Mesenchymal stem cell (in vitro differentiated cells and primary cell): ENCODE data around the gene PTCD3.

Experiments
- DNase-seq: peaks from one replicate; pipeline ENCODE4 v3.0.0-alpha.2; 2013
- H2AFZ ChIP-seq: one replicate; pipeline ENCODE4 v1.6.1; 2013; ENCODE audit warnings: low read depth, mild to moderate bottlenecking, control low read depth, inconsistent platforms, low read length, moderate library complexity
- H2AK5ac ChIP-seq: 2 replicates; pipeline ENCODE4 v1.6.1; 2013; ENCODE audit warnings: low read length, moderate library complexity, mild to moderate bottlenecking, inconsistent platforms; ENCODE audit not compliant: severe bottlenecking
- H2BK120ac ChIP-seq: one replicate; pipeline ENCODE4 v1.6.1; 2013; ENCODE audit warnings: low read depth, mild to moderate bottlenecking, inconsistent platforms, low read length, moderate library complexity
- H2BK12ac ChIP-seq, 2 experiments: one replicate each; pipeline ENCODE4 v1.6.1; 2013; ENCODE audit warnings: inconsistent platforms in 2 of 2, low read length in 2 of 2, mild to moderate bottlenecking in 2 of 2, moderate library complexity in 2 of 2, control low read depth in 1 of 2
- H2BK15ac ChIP-seq: one replicate; pipeline ENCODE4 v1.6.1; 2013; ENCODE audit warnings: mild to moderate bottlenecking, low read depth, inconsistent platforms; ENCODE audit not compliant: poor library complexity, severe bottlenecking
- H2BK5ac ChIP-seq: 2 replicates; pipeline ENCODE4 v1.6.1; 2013; ENCODE audit warnings: low read depth, mild to moderate bottlenecking, low read length, control low read depth, inconsistent platforms; ENCODE audit not compliant: poor library complexity, severe bottlenecking
- H3K14ac ChIP-seq, 2 experiments: one replicate each; pipeline ENCODE4 v1.6.1; 2013; ENCODE audit warnings: inconsistent platforms in 2 of 2, low read length in 2 of 2, control low read depth in 1 of 2, mild to moderate bottlenecking in 1 of 2, moderate library complexity in 1 of 2
- H3K18ac ChIP-seq, 2 experiments: one replicate each; pipeline ENCODE4 v1.6.1; 2013; ENCODE audit warnings: inconsistent platforms in 2 of 2, low read length in 2 of 2, control low read depth in 1 of 2, low read depth in 1 of 2, mild to moderate bottlenecking in 1 of 2
- H3K23ac ChIP-seq, 2 experiments: one replicate each; pipeline ENCODE4 v1.6.1; 2013; ENCODE audit warnings: inconsistent platforms in 2 of 2, low read length in 2 of 2, mild to moderate bottlenecking in 2 of 2, moderate library complexity in 2 of 2, control low read depth in 1 of 2
- H3K27ac ChIP-seq: 2 replicates; pipeline ENCODE4 v1.5.1; 2013; ENCODE audit warnings: mild to moderate bottlenecking, moderate library complexity, low read length, control low read depth, inconsistent platforms; ENCODE audit not compliant: poor library complexity, severe bottlenecking
- H3K27me3 ChIP-seq, 2 experiments: 2 replicates each; pipeline versions ENCODE4 v1.6.1 to v1.7.0; 2013; ENCODE audit warnings: low read length in 2 of 2, mild to moderate bottlenecking in 2 of 2, moderate library complexity in 2 of 2, control low read depth in 1 of 2, inconsistent platforms in 1 of 2; ENCODE audit not compliant: control insufficient read depth in 1 of 2, insufficient read depth in 1 of 2
- H3K36me3 ChIP-seq, 2 experiments: 2 replicates each; pipeline versions ENCODE4 v1.6.1 to v1.7.0; 2013; ENCODE audit warnings: low read length in 2 of 2, control low read depth in 1 of 2, inconsistent platforms in 1 of 2, low read depth in 1 of 2, mild to moderate bottlenecking in 1 of 2; ENCODE audit not compliant: insufficient read depth in 2 of 2, control insufficient read depth in 1 of 2
- H3K4ac ChIP-seq, 2 experiments: one replicate each; pipeline ENCODE4 v1.6.1; 2013; ENCODE audit warnings: inconsistent platforms in 2 of 2, low read length in 2 of 2, mild to moderate bottlenecking in 2 of 2, moderate library complexity in 2 of 2, control low read depth in 1 of 2, low read depth in 1 of 2
- H3K4me1 ChIP-seq: 2 replicates; pipeline ENCODE4 v1.6.1; 2013; ENCODE audit warnings: low read depth, low read length, control low read depth; ENCODE audit not compliant: control insufficient read depth, insufficient read depth
- H3K4me2 ChIP-seq: 2 replicates; pipeline ENCODE4 v1.6.1; 2013; ENCODE audit warnings: low read length, mild to moderate bottlenecking, inconsistent platforms; ENCODE audit not compliant: poor library complexity, severe bottlenecking
- H3K4me3 ChIP-seq, 2 experiments: 2 replicates each; pipeline versions ENCODE4 v1.5.1 to v1.7.0; 2013; ENCODE audit warnings: low read length in 2 of 2, mild to moderate bottlenecking in 2 of 2, control low read depth in 1 of 2, low read depth in 1 of 2; ENCODE audit not compliant: insufficient read depth in 1 of 2
- H3K79me1 ChIP-seq: replicated peaks from 2 replicates; pipeline ENCODE4 v1.6.1; 2013; ENCODE audit warnings: mild to moderate bottlenecking, control low read depth, low read length, inconsistent platforms; ENCODE audit not compliant: poor library complexity, severe bottlenecking
- H3K9ac ChIP-seq: 2 replicates; pipeline ENCODE4 v1.7.0; 2013; ENCODE audit warnings: mild to moderate bottlenecking, low read length, moderate library complexity
- H3K9me3 ChIP-seq: 2 replicates; pipeline ENCODE4 v1.7.0; 2013; ENCODE audit warnings: mild to moderate bottlenecking, low read length; ENCODE audit not compliant: control insufficient read depth
- H4K8ac ChIP-seq: one replicate; pipeline ENCODE4 v1.6.1; 2013; ENCODE audit warnings: inconsistent platforms, mild to moderate bottlenecking, low read length, moderate library complexity
- H4K91ac ChIP-seq: one replicate; pipeline ENCODE4 v1.6.1; 2013; ENCODE audit warnings: mild to moderate bottlenecking, low read length, inconsistent platforms
- WGBS: methylation state at CpG from one replicate; pipeline ENCODE4 v1.1.7; 2013; ENCODE audit warnings: mixed read lengths; 5-methylcytosine and 5-hydroxymethylcytosine counted together

The PTCD3 gene

DNA sequence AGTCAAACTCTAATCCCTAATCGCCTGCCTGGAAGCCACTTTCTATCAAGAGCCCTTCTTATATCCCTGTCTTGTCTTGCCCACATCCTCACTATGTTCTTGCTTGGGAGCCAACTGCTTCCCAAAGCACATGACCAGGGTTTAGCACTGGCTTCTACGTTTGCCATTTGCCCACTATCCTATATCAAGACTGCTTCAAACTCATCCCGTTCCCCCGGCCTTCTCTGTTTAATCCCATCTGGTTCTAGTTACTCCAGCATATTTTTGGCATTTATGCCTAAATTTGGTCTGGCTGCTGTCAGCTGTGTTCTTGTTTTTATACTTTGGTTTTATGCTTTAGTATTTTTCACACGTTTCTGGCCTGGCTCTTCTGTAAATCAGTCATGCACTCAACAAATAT lies 40.5 kb upstream of the PTCD3 start:
- Histone ChIP-seq H2BK12ac (peak overlapping the region in 1 of 2 experiments; percentile 12), H3K4me1 (peaks cover 6% of the 10 kb centered on the region), H3K9ac (peak overlapping the region; percentile 39), H3K27me3 (no peaks in the 10 kb centered on the region), H3K79me1 (peaks cover 15% of the 10 kb centered on the region), H3K4me3 (peak overlapping the region in 1 of 2 experiments; percentile 12), H2BK15ac (no peak overlapping the region), H3K36me3 (peaks cover 36 to 63% of the 10 kb centered on the region in 2 experiments), H4K91ac (no peak overlapping the region), H3K9me3 (peaks cover 7% of the 10 kb centered on the region), H3K27ac (no peak overlapping the region), H3K23ac (no peak overlapping the region), H3K4me2 (no peak overlapping the region), H2BK5ac (no peak overlapping the region), H3K4ac (peak overlapping the region in 1 of 2 experiments; percentile 40), H3K18ac (no peak overlapping the region), H4K8ac (no peak overlapping the region), H3K14ac (no peak overlapping the region), H2AK5ac (peak overlapping the region; percentile 27), H2BK120ac (no peak overlapping the region), H2AFZ (no peak overlapping the region)
- WGBS, result 88% methylated on average over 5 of the region's 5 CpGs
- no peak for DNase-seq

DNA sequence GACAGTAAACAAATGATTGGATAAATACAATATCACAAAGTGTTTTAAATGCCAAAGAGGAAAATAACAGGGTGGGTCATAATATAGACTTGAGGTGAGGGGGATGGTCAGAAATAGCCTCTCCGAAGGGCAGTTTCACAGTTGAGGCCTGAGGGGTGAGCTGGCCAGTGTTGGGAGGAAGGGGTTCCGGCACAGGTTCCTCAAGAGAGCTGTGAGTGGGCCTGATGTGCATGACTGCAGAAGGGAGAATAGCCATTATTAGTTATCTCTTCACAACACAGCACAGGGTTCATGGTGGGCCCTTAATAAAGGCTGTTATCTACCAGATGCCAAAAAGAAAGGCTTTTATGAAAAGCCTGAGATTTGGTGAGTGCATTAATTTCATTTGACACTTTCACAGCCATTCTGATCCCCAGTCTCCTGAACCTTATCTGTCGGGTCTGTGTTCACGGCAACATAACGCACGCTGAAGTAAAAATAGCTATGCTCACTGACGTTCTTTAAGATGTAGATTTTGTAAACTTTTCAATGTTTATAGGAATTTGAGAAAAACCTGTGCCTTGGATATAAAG lies 39.9 kb upstream of the PTCD3 start:
- no peak overlapping the region for H3K23ac ChIP-seq
- WGBS, result 97% methylated on average over 6 of the region's 7 CpGs
- no peak overlapping the region for H2BK12ac ChIP-seq
- no peak overlapping the region for H3K27ac ChIP-seq
- no peak overlapping the region for H3K4me3 ChIP-seq
- no peaks in the 10 kb centered on the region for H3K27me3 ChIP-seq
- no peak overlapping the region for H2AFZ ChIP-seq
- H3K14ac ChIP-seq, result no peak overlapping the region
- H2BK5ac ChIP-seq, result no peak overlapping the region
- no peak overlapping the region for H3K4me2 ChIP-seq
- peak overlapping the region; percentile 39 for H3K9ac ChIP-seq
- peaks cover 5% of the 10 kb centered on the region for H3K4me1 ChIP-seq
- no peak overlapping the region for H2AK5ac ChIP-seq
- H3K18ac ChIP-seq, result no peak overlapping the region
- peak overlapping the region; percentile 12 for H2BK15ac ChIP-seq
- no peak overlapping the region for H2BK120ac ChIP-seq
- peaks cover 7% of the 10 kb centered on the region for H3K9me3 ChIP-seq
- H3K4ac ChIP-seq, result no peak overlapping the region
- no peak overlapping the region for H4K8ac ChIP-seq
- peaks cover 36 to 63% of the 10 kb centered on the region in 2 experiments for H3K36me3 ChIP-seq
- H3K79me1 ChIP-seq, result peaks cover 15% of the 10 kb centered on the region
- no peak overlapping the region for H4K91ac ChIP-seq
- no peak for DNase-seq

DNA sequence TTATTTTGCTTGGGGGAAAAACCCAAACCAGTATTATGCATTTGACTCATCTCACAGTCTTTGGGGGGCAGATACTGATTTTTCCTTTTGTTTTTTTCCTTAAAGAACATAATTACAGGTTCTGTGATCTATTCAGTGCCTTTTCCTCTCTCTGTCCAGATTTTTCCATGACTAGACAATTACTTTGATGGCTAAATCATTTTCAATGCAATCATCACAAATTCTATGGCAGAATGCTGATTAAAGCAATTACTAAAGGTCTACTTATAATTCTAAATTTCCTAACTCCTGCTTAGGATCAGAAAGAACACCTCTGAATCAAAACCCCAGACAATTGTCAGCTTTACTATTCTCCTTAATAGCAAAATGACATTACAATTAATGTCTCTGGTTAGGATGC lies 39.1 kb upstream of the PTCD3 start:
- Histone ChIP-seq H3K4me3 (no peak overlapping the region), H3K79me1 (peaks cover 15% of the 10 kb centered on the region), H3K23ac (no peak overlapping the region), H3K4me2 (no peak overlapping the region), H2BK5ac (no peak overlapping the region), H3K4me1 (peaks cover 3% of the 10 kb centered on the region), H4K91ac (no peak overlapping the region), H3K27me3 (no peaks in the 10 kb centered on the region), H3K9me3 (peaks cover 7% of the 10 kb centered on the region), H3K4ac (no peak overlapping the region), H3K27ac (no peak overlapping the region), H2BK120ac (no peak overlapping the region), H3K18ac (no peak overlapping the region), H4K8ac (no peak overlapping the region), H3K36me3 (peaks cover 36 to 62% of the 10 kb centered on the region in 2 experiments), H3K9ac (no peak overlapping the region), H2BK15ac (no peak overlapping the region), H3K14ac (no peak overlapping the region), H2AFZ (no peak overlapping the region), H2BK12ac (no peak overlapping the region), H2AK5ac (no peak overlapping the region)
- no peak for DNase-seq

DNA sequence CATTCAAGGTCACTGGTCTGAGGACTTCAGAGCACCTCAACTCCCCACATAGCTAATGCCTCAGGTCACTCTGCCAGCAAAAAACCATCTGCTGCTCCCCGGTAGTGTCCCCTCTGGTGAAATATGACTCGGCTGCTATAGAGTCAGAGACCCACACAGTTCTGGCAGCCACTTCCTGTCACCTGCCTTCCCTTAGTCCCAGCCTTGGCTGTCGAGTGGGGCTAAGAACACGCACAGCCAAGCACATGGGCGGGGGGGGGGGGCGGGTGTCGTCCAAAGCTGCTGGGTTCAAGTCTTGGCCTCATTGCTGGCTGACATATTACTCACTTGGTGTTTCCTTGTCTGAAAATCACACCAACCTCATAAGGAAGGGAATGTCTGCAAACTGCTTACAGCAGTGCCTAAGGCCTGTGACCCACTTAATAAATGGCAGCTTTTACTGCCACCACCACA lies 37.9 kb upstream of the PTCD3 start:
- no peak overlapping the region for H2AFZ ChIP-seq
- peak; percentile 44 for DNase-seq
- no peak overlapping the region for H4K91ac ChIP-seq
- H4K8ac ChIP-seq, result peak overlapping the region; percentile 27
- no peak overlapping the region for H2BK12ac ChIP-seq
- no peak overlapping the region for H3K9ac ChIP-seq
- H3K4ac ChIP-seq, result no peak overlapping the region
- no peak overlapping the region for H2BK120ac ChIP-seq
- H3K36me3 ChIP-seq, result peaks cover 38 to 58% of the 10 kb centered on the region in 2 experiments
- H2BK5ac ChIP-seq, result no peak overlapping the region
- no peak overlapping the region for H3K14ac ChIP-seq
- peaks cover 15% of the 10 kb centered on the region for H3K79me1 ChIP-seq
- peaks cover 10% of the 10 kb centered on the region for H3K4me1 ChIP-seq
- H2BK15ac ChIP-seq, result no peak overlapping the region
- 47% methylated on average over 7 of the region's 7 CpGs for WGBS
- peaks cover 7% of the 10 kb centered on the region for H3K9me3 ChIP-seq
- H3K27me3 ChIP-seq, result no peaks in the 10 kb centered on the region
- H3K27ac ChIP-seq, result no peak overlapping the region
- no peak overlapping the region for H3K4me3 ChIP-seq
- peak overlapping the region; percentile 35 for H2AK5ac ChIP-seq
- no peak overlapping the region for H3K23ac ChIP-seq
- H3K4me2 ChIP-seq, result no peak overlapping the region
- H3K18ac ChIP-seq, result no peak overlapping the region
